GM12891 (cell line): Measurements from ENCODE around the gene NLRP6.
A peak's percentile ranks its signal among the peaks of the same experiment; 100 is the strongest.
"Not testable (repeated sequence)": the region's sequence is repeated elsewhere in the genome, so short reads cannot be mapped to it uniquely, and the experiment has no call there.

Source experiments
- DNase-seq: peaks from one replicate; pipeline ENCODE4 v3.0.0; 2011; ENCODE audit warnings: low spot score; ENCODE audit not compliant: insufficient read length
- FAIRE-seq: peaks from 2 replicates; lab custom pipeline; 2011; peaks lifted over from hg19 to GRCh38; lab: Jason Lieb, UNC
- PAX5 ChIP-seq: IDR thresholded peaks from 2 replicates; pipeline ENCODE4 v1.6.1; 2011; ENCODE audit warnings: low read length, moderate library complexity, mild to moderate bottlenecking; ENCODE audit not compliant: insufficient read depth, severe bottlenecking
- POLR2A ChIP-seq: IDR thresholded peaks from 2 replicates; pipeline ENCODE4 v1.6.1; 2011; ENCODE audit warnings: low read depth, low read length, control low read depth
- POLR2AphosphoS5 ChIP-seq: IDR thresholded peaks from 2 replicates; pipeline ENCODE4 v1.6.1; 2011; ENCODE audit warnings: low read depth, low read length, control low read depth
- POU2F2 ChIP-seq: IDR thresholded peaks from 2 replicates; pipeline ENCODE4 v1.6.1; 2011; ENCODE audit warnings: low read depth, mild to moderate bottlenecking, control low read depth, low read length, moderate library complexity
- SPI1 ChIP-seq: IDR thresholded peaks from 2 replicates; pipeline ENCODE4 v1.6.1; 2011; ENCODE audit warnings: low read depth, low read length, control low read depth
- TAF1 ChIP-seq: IDR thresholded peaks from 2 replicates; pipeline ENCODE4 v1.6.1; 2011; ENCODE audit warnings: low read depth, low read length, control low read depth

The NLRP6 gene

DNA sequence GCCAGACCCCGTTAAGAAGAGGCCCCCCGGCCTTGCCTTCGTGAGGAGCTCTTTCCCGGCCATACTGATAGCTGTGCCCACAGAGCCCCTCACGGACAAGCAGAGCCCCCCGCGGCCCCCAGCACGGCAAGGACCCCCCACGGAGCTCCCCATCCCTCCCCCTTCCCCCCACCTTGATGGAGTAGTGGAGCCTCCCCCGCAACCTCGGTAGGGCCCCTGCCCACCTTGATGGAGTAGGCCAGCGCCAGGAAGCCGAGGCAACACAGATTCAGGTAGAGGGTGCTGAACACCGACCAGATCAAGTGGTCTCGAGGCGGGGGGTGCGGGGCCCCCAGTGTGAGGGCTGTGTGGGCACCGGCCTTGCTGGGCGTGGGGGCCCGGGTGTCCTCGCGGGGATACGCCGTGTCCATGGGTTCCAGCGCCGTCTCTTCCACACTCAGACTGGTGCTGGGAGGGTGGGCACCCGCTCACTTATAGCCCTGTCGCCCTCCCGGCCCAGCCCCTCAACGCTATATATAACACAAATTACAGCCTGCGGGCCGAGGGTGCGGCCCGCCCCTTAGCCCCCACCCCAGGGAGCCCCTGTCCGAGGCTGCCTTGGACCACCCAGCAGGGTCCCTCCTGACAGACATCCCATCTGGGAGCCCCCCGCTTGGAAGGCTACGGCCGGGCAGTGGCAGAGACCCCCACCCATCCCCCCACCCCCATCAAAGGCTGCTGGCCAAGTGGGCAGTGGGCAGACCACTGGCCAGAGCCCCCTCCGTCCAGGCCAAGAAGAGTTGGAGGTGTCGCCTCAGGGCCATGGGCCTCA lies 21.1 kb downstream of the NLRP6 start, which contains the start of gene IFITM5:
TSS of gene IFITM5 (minus strand) at position 446 of the 811 bp plus-strand sequence. CDS start at position 410, 36 bp downstream.
- TF ChIP-seq POLR2A, result no peak
- TF ChIP-seq PAX5, result no peak
- TF ChIP-seq SPI1, result no peak
- no peak for TF ChIP-seq TAF1
- TF ChIP-seq POLR2AphosphoS5, result no peak
- no peak for TF ChIP-seq POU2F2
- no peak for FAIRE-seq

DNA sequence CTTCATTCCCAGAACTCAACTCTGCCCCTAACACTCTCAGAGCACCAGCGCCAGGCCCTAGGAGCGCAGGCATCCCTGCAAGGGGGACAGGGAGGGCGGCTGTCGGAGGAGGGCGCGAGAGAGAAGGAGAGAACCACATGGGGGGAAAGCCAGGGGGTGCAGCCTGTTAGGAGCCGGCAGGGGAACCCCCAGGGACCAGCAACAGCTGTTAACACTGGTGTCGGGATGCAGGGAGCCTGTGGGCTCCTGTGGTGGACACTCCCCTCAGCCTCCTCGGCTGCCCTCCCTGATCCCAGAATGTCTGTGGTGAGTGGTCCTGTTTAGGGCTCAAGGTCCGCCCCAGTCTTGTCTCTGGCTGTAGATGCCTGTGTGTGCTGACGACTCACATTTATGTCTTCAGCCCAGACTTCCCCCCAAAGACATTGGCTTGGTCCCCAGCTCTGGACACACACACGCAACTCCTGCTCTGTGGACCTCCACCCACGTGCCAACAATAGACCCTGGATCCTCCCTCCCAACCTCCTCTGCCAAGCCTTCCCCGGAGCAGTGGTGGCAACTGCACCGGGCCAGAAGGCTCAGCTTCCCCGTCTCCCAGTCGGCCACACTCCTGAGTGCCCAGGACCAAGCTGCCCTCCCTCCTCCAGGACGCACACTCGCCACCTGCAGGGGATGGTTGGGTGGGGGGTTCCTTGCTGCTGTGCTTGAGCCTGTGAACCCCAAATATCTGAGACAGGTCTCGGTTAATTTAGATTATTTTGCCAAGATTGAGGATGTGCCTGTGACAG lies 21.9 kb downstream of the NLRP6 start:
- peak; percentile 9 for FAIRE-seq
- TF ChIP-seq POU2F2 (no peak), PAX5 (no peak), POLR2A (no peak), TAF1 (no peak), POLR2AphosphoS5 (no peak), SPI1 (no peak)
- DNase-seq, result no peak

More for the DNA sequence above, 21.1 kb downstream of the NLRP6 start, which contains the start of gene IFITM5:
- DNase-seq, result no peak

DNA sequence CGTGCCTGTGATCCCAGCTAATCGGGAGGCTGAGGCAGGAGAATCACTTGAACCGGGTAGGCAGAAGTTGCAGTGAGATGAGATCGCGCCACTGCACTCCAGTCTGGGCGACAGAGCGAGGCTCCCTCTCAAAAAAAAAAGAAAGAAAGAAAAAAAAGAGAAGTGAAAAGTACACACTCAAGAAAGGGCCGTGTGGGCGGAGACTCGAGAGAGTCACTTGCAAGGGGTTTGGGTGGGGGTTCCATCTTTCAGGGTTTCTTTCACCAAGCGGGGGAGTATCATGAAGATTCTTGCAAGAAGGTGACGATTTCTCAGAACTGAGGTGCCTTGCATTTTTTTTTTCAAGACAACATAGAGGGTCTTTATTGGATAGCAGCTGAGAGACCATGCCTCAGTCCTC lies 25.2 kb downstream of the NLRP6 start:
- DNase-seq (no peak), FAIRE-seq (no peak)
- TF ChIP-seq SPI1, result peak; percentile 92
- no peak for TF ChIP-seq POLR2AphosphoS5

DNA sequence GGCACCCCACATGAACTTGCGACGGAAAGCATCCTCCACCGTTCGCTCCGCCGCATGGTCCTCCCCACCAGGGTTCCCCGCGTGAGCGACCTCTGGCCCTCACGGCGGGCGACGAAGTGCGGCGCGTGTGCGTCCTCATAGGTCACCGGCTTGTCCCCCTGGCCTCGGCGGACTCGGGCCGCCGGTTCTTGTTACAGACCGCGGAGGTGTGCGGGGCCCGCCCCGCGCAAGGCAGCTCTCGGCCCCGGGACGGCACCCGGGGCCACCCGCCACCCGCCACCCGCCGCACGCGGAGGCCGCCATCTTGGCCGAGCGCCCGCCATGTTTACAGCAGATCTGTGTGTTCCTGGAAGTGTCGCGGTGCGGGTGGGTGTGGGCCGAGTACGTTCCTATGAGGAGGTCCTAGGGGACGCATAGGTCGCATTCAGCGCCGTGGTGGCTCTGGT lies 25.9 kb downstream of the NLRP6 start:
- no peak for FAIRE-seq
- TF ChIP-seq POLR2A (no peak), POLR2AphosphoS5 (no peak), TAF1 (no peak), SPI1 (no peak), PAX5 (no peak), POU2F2 (no peak)
- DNase-seq, result no peak

DNA sequence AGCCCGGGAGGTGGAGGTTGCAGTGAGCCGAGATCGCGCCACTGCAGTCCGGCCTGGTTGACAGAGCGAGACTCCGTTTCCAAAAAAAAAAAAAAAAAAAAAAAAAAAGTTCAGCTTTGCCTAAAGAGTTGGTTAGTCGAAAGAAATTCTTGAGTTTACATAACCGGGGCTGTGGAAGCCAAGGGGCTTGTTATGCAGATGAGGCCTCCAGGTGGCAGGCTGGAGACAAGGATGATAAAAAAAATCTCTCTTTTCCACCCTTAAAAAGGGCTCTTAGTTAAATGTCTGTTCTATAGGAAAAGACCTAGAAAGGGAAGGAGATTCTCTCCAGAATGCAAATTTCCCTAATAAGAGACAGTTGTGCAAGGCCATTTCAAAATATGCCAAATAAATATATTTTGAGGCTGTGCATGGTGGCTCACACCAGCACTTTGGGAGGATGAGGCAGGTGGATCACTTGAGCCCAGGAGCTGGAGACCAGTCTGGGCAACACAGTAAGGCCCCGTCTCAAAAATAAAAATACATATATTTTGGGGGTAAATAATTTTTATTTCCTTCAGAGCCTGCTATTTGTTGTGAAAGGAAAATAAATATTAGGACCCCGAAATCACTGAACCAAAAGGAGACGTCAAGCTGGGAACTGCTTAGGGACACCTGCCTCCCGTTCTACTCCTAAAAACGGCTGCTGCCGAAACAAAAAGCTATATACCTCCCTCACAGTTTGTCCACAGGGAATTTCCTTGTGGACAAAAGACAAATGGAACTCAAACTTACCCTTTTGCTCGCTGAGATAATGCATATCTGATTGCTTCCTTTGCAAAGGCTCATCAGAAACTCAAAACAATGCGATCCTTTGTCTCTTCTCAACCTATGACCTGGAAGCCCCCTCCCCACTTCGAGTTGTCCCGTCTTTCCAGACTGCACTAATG lies 27.0 kb downstream of the NLRP6 start:
- no peak for DNase-seq
- TF ChIP-seq POLR2AphosphoS5 (no peak), POLR2A (no peak), POU2F2 (no peak), SPI1 (no peak), TAF1 (no peak), PAX5 (no peak)
- no peak for FAIRE-seq

DNA sequence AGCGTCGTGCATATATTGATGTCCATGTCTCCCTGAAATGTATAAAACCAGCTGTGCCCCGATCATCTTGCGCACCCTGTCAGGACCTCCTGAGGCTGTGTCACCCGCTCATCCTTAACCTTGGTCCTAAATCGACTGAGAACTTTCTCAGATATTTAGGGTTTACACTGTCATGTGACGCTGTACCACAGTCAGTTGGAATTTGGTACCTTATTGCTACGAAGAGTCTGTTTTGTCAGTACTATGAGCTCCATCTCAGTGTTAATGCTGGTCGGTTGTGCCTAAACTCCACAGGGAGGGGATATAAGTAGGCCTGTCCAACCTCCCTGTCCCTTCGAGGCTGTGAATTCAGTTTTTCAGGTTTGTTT lies 27.6 kb downstream of the NLRP6 start:
- no peak for DNase-seq
- no peak for TF ChIP-seq PAX5
- TF ChIP-seq SPI1, result no peak
- TF ChIP-seq POU2F2, result no peak
- no peak for FAIRE-seq

DNA sequence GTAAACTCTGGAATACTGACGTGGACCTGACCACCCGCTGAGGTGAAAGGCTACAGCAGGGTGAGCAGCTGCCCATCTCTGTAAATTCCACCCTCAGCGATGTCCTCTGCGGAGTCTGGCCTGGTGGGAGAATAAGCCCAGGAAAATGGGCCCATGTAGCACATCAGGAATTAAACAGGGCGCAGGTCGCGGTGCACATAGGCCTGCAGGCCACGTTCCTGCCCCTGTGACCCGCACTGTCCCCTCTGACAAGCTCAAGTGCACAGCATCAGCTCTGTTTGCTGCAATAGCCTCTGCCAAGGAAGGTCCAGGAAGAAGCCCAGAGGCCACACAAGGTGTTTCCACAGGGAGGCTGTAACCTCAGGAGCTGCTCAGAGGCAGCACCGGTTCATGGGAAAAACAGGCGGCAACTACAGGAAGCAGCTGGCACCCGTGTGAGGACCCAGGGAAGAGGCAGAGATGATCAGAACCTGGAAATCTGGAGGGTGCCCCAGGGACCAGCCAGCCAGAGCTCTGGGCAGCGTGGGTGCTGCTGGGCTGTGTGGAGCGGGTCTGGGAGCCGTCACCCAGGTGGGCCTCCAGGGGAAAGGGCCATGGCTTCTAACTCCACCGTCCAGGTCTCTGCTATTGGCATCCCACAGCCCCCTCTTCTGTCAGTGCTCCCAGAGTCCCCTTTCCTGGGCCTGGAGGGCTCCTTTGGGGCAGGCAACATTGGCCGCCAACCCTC lies 28.6 kb downstream of the NLRP6 start:
- TF ChIP-seq POLR2AphosphoS5, result no peak
- no peak for TF ChIP-seq POU2F2
- TF ChIP-seq TAF1, result no peak
- no peak for TF ChIP-seq SPI1
- TF ChIP-seq PAX5, result no peak
- TF ChIP-seq POLR2A, result no peak
- no peak for DNase-seq
- no peak for FAIRE-seq

DNA sequence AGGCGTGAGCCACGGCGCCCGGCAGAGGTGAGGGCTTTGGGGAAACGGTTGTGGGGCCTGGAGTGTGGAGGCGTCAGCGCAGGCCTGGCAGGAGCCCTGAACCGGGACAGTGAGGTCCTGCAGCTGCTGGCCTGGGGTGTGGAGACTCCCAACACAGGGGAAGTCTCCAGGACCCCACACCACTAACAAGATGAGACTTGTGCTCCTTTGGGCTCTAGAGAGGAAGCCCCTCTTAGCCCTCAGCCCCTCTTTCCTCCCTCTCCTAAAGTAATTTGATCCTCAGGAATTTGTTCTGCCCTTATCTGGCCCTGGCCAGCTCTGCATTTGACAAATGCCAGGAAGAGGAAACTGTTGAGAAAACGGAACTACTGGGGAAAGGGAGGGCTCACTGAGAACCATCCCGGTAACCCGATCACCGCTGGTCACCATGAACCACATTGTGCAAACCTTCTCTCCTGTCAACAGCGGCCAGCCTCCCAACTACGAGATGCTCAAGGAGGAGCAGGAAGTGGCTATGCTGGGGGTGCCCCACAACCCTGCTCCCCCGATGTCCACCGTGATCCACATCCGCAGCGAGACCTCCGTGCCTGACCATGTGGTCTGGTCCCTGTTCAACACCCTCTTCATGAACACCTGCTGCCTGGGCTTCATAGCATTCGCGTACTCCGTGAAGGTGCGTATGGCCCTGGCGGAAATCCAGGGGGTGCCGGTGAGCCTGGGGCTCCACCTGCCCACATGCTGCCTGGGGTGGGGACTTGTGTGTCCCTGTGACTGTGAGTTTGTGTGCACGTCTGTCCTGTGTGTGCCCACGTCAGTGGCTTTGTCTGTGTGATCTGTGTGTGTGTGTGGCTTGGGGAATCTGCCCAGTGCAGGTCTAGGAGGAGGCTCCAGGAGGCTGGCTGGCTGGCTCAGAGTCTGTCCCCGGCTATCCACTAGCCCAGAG lies 29.8 kb downstream of the NLRP6 start, which contains the start of gene IFITM2:
TSS of gene IFITM2 (plus strand) at position 51 of the 943 bp plus-strand sequence. CDS start at position 428, 377 bp downstream.
- not testable (repeated sequence) for DNase-seq
- peak; percentile 94 for FAIRE-seq
- TF ChIP-seq POLR2A, result peak; percentile 38; the same call in 1 of the 2 replicates

DNA sequence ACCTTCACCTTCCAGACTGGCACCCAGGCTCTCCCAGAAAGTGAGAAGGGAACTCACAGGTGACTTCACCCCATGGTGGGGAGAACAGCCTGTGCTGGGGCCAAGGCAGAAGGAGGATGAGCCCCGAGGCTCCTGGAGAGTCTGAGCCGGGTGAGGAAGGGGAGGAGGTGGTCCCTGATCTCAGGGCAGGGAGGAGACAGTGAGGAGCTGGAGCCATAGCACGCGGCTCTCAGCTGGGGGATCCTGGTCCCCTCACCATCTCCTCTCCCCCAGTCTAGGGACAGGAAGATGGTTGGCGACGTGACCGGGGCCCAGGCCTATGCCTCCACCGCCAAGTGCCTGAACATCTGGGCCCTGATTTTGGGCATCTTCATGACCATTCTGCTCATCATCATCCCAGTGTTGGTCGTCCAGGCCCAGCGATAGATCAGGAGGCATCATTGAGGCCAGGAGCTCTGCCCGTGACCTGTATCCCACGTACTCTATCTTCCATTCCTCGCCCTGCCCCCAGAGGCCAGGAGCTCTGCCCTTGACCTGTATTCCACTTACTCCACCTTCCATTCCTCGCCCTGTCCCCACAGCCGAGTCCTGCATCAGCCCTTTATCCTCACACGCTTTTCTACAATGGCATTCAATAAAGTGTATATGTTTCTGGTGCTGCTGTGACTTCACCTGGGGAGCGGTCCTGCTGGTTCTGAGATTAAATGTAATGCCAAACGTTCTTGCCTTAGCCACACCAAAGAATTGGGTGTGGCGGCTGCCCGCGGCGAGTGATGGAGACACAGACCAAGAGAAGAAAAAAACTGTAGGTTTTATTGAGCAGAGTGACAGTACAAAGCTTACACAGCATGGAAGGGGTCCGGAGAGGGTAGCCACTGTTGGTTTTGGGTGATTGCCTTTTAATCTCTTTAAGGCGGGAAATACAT lies 30.8 kb downstream of the NLRP6 start:
- not testable (repeated sequence) for FAIRE-seq

DNA sequence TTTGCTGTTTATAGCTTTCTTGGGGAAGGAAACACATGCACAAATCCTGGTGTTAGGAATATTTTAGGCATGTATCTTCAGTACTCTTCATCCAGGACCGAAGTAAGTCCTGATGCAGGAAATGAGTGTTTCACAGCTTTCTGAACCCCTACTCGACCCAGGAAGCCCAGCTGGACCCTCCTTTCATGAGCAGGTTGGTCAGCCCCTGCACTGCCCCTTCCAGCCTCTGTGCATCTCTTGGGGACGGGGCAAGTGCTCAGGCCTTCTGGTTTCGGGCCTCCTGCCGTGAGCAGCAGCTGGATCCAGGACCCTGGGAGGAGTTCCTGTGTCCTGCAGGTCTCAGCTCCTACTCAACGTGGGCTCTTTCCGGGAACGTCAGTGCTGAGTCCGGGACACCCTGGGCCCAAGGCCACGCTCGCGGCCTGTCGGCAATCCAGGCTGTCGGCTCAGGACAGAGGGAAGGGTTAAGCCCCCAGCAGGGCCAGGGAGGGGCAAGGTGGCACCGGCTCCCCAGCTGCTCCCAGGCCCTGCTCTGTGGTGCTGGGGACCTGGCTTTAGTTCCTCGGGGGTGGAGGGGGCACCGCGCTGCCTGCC lies 31.9 kb downstream of the NLRP6 start:
- not testable (repeated sequence) for DNase-seq

More for the DNA sequence above, 30.8 kb downstream of the NLRP6 start:
- DNase-seq, result not testable (repeated sequence)

More for the DNA sequence above, 31.9 kb downstream of the NLRP6 start:
- peak; percentile 76 for FAIRE-seq
